ENCODE results near the gene CDCA8.

The CDCA8 gene

DNA sequence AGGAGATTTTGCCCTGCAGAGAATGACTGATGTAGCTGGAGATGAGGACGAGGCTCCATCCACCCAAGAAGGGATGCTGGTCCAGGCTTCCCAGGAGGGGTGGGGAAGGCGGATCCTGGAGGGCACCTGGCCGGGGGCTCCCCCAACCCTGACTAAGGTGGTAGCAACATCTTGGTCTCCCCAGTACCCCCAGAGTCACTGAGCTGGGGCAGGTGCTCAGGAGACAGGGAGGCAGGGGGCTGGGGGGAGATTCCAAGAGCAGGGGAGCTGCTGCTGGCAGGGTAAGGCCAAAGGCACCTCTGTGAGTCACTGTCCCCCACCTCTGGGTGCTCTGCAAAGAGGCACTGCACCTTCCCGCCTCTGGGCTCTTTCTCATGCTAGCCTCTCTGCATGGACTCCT lies 24.0 kb downstream of the CDCA8 start:
- no peak for DNase-seq (ENCODE audit: low read depth in 2 of 2)

DNA sequence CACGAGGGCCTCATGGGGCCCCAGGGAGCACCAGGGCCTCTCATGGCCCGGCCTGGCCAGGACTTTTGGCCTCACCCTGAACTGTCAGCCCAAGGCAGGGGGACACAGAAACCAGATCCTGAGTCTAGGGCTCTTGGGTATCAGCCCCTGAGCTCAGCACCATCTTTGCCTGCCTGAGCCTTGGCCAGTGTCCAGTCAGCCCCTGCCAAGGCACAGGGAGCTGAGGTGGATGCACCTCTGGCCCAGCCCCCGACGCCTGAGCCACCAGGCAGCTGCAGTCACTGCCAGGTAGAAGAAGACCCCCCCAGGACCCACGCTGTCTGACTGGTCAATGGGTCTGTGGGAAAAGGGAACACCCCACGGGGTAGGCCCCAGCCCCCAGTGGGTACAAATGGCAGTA lies 25.3 kb downstream of the CDCA8 start:
- DNase-seq (ENCODE audit: low read depth in 2 of 2): no peak

DNA sequence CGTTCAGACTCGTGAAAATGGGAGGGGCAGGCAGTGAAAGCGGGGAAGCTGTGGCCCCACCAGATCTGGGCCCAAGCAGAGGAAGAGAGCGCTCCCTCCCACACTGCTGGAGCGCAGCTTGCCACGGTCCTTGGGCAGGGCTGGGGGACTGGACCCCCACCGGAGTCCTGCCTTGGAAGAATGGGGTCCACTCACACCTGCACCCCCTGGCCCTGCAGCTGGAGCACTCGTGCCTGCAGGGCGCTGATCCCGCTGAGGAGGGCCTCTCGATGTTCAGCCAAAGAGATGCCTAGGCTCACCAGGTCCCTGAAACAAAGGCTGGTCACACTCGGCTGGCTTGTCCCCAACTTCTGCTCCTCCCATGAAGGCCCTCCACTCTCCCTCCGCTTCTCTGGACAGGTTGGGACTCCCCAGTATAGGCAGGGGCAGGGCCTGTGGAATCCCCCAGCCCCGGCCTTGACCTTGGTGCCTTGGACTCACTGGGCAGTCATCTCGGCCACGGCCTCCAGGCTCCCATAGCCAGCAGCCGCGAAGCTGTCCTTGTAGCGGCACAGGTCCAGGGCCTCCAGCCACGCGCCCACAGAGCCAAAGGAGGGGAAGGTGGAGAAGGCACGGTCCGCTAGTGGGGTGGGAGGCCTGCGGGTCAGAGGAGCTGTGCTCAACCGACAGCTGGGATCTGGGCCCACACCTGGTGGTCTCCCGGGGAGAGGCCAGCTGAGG lies 26.0 kb downstream of the CDCA8 start:
- DNase-seq (ENCODE audit: low read depth in 2 of 2): no peak

DNA sequence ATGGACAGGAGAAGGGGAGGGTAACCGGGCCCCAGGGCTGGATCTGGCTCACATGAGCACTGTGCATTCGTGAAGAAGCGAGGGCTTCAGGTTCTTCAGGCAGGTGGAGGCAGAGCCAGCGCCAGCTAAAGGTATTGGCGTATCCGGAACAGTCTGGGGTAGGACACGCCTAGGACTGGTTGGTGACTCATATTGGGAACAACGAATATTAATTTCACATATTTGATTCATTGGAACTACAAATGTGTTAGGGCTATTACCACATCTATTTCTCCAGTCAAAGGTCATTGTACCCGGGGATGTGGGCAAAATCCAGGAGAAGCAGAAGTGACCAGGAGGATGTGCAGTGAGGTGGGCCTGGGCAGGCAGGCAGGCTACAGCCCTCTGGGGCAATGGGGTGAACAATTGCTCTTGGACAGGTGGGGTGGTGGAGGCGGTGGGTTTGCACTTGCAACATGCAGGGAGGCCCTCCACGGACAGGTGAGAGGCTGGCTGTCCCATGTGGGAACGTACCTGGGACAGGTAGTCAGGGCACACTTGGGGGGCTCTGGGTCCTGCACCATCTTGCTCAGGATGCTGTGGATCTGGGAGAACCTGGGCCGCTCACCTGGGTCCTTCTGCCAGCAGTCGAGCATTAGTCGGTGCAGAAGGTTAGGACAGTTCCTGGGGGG lies 26.7 kb downstream of the CDCA8 start:
- DNase-seq (ENCODE audit: low read depth in 2 of 2): no peak

DNA sequence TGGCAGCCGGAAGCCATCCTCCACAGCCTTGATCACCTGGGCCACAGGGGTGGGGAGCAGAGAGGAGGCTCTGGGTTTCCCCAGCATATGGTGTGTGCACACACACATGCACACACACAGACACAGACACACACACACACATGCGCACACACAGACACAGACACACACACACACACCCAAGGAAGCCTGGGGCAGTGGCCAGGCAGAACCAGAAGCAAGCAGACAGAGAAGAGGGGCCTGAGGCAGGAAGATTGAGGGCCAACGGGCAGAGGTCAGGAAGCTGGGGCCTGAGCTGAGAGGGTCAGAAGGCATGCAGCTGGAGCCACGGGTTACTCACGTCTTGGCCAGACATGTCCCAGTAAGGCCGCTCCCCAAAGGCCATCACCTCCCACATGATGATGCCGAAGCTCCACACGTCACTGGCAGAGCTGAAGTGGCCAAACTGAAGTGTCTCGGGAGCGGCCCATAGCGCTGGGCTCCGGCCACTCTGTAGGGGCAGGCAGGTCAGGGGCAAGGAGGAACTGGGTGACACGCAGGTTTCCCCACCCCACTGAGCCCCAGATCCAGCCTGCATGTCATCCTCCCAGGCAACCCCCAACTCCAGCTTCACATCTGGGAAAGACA lies 27.4 kb downstream of the CDCA8 start:
- no peak for DNase-seq (ENCODE audit: low read depth in 2 of 2)

DNA sequence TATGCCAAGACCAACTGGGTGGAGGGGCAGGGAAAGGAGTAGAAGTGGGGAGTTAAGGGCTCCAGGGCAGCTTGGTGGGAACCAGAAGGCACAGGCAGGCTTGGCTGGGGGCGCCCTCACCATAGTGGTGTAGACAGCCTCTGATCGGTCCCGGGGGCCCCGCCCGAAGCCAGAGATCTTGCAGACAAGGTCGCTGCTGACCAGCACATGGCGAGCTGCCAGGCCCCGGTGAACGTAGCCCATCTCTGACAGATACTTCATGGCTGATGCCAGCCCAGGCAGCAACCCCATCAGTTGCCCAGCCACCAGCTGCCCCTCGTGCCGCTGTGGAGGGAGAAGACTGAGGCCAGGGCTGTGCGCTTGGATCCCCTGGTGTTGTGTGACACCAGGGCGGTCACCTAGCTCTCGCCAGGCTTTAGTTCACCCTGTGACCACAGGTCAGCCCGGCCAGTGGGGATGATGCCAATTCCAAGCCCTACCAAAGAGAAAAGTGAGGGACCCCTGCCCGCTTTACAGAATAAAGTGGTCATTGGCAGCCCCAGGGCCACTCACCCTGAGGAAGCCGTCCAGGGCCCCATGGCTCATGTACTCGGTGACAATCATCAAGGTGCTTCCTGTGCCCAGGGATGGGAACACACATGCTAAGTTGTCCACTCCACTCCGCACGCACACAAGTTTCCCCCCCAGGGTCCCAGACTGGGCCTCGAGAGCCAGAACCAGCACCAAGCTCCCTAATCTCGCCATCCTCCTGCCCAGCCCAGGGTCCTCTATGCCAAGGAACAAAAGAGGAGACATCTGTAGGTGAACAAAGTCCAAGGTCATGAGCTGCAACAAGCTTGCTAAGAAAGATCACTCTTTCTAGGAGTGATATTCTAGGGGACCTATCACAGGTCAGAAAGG lies 28.2 kb downstream of the CDCA8 start:
- no peak for DNase-seq (ENCODE audit: low read depth in 2 of 2)

DNA sequence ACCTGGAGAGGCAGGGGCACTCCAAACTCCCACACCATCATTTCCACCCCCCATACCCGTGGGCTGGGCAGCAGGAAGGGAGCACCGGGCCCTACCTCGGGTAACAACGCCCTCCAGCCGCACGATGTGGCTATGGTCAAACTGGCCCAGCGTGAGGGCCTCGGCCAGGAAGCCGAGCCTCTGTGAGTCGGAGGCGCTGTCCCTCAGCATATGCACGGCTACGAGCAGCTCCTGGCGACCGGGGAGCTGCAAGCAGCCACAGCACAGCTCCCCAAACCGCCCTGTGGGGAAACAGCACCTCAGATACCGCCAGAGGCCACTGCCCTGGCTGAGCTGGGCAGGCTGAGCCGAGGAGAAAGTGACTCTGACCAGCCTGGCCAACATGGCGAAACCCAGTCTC lies 29.2 kb downstream of the CDCA8 start:
- no peak for DNase-seq (ENCODE audit: low read depth in 2 of 2)

DNA sequence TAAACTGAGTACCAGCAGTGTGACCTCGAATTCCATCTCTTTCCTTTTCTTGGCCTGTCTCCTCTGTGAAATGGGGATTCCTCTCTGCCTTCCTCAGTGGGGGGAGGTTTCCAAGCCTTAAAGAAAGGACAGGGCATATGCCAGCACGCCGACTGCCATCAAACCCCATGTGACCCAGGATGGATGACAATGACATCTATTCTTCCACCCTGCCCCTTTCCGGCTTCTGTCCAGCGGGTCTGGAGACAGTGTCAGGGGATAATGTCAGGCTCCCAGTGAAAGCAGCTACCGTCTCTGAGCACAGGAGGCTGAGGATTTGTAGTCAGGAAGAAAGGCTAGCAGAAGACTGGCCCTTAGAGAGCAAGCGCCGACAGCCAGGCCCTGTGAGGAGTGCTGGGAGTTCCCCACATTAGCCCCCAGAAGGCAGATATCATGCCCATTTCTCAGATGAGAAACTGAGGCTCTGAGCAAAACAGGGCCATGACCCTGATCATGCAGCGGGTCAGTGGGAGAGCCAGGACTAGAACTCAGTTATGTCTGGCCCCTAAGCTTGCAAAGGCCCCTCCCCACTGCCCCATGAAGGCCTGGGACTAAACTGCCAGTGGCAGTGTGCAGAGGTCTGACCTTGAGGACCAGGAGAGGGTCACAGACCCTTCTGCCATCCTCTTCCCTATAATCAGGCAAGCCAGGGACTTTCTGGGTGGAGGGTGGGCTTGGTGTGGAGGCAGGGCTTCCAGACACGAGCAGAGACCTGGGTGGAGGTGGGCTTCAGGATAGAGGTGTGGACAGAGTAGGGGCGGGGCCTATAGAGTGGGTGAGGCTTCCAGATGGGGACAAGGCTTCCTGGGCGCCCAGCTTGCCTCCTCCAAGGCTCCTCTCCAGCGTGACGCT lies 30.1 kb downstream of the CDCA8 start:
- no peak for DNase-seq (ENCODE audit: low read depth in 2 of 2)

DNA sequence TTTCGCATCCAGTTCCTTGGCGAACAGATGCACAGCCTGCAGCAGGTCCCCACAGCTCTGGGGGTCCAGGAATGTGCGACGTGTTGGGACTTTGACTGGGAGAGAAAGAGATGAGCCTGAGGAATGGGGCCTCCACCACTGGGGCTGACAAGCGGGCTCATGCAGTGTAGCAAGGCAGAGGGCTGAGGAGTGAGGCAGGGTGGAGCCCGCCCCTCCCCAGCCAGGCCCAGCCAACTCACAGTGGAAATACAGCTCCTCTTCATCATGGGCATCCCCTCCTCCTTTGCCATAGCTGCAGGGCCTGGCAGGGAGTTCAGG lies 30.7 kb downstream of the CDCA8 start:
- no peak for DNase-seq (ENCODE audit: low read depth in 2 of 2)

DNA sequence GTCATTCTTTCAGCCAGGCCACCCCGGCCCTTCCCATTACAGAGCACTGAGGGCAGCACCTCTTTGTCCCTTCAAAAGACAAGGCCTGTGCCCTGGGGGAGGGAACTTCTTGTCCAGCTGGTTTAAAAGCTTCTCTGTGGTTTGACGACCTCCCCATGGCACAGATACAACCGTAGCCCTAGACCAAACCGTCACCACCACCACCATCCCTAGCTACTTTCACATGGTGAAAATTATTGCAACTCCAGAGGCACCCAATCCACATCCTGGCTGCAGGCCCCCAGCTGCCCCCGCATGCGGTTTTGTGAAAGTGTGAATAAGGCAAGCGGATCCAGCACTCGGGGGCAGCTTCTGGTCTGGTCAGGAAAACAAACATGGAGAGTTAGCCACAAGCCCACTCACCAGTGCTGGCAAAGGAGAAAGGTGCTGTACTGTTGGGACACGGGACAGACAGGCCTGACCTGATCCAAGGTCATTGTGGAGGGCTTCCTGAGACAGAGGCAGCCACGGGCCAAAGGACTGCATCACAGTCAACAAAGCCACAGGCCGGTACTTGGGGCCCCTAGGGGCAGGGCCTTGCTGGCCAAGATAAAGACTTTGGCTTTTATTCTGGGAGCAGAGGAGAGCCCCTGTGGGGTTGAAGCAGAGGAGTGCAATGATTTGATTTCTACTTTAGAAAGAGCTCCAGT lies 31.2 kb downstream of the CDCA8 start:
- DNase-seq (ENCODE audit: low read depth in 2 of 2): no peak

DNA sequence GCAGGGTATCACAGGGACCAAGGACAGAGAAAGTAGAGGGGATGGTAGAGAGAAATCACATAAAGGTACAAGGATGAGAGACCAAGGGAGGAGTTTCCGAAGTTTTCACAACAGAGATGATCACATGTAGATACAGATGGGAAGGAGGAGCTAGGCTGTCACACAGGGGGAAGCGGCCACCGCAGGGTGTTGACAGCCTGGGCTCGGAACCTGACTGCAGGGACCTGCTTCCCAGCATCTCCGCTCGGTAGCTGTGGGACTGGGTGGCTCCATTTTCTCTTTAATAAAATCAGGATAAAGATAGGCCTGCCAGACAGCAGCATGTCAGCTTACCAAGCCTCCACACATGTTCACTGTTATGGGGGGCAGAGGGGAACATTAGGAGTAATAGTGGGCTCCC lies 32.3 kb downstream of the CDCA8 start:
- no peak for DNase-seq (ENCODE audit: low read depth in 2 of 2)

DNA sequence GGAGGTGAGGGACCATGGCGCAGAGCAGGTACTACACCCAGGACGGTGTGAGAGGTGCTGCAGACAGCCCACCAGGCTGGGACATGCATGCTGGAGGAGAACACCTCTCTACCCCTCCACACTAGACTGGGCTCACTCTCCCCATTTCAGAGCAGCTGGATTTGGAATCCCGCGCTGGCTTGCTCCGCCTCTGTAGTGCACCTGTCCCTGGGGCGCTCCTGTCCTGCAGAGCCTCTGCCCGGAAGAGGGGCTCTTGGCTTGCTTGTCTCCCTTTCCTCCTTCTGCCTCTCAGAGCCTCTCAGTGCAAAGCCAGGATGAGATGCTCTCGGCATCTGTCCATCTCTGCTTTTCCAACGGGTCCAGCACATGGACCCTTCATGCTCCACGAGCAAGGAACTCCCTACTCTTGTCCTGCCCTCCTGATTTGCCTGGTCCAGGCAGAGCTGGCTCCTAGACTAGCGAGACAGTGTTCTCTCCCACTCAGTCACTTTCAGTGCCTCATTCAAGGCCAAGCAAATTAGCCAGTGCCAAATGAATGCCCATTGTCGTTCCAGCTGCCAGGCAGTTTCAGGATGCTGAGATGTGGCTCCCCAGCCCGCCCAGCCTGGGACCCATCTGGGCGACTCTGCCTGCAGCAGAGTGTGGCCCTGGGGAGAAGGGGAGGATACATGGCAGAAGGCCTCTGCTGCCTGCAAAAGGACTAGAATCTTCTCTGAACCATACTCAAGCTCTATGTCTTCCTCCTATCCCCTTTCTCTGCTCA lies 33.7 kb downstream of the CDCA8 start:
- DNase-seq (ENCODE audit: low read depth in 2 of 2): no peak

DNA sequence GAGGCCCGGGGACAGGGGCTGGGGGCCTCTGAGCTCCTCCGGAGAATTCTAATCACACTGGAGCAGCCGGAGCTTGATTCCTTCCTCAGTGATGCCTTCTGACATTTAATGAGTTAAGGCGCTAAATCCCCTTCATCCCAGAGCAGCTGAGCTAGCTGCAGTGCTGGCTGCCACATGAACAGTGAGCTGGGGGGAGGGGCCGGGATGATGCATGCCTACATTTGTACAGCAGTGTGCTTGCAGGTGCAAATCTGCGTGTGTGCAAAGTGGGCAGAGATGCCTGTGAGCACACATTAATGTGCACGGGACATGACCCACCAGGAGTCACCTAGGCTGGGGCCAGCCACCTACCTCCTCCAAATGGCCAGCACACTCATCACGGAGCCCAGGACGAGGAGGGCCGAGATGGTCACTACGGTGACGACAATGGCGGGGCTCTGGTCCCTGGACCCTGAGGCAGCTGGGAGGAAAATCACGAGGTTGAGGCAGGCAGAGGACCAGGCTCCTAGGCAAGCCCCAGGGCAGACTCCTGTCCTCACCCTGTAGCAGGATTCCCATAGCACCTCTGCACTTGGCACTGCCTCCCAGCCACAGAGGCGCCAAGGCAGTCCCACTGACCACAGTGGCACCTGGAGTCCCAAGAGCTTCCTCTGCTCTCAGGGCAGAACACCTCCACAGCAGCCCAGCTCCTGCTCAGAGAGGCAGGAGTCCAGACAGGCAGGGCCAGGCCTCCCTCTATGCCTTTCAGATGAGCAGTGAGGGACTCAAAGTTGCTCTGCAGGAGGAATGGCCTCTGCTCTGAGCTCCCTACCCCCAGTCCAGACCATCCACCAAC lies 34.7 kb downstream of the CDCA8 start:
- no peak for DNase-seq (ENCODE audit: low read depth in 2 of 2)

DNA sequence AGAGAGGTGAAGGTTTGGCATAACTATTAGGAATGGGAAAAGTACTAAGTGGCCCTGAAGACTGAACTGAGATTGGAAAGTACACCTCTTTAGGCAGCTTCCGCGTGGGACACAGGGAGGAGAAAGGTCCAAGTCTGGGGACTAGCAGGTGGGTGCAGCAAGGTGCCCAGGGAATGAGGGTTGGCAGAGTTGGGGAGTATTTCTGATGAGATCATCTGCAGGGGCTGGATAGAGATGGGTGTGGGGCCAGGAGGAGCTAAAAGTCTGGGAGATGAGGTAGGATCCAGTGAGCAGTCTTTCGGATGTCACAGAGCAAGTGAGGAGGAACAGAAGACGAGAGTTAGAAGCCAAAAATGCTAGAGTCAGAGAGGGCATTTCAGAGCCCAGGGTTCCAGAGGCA lies 36.1 kb downstream of the CDCA8 start:
- DNase-seq (ENCODE audit: low read depth in 2 of 2): no peak

DNA sequence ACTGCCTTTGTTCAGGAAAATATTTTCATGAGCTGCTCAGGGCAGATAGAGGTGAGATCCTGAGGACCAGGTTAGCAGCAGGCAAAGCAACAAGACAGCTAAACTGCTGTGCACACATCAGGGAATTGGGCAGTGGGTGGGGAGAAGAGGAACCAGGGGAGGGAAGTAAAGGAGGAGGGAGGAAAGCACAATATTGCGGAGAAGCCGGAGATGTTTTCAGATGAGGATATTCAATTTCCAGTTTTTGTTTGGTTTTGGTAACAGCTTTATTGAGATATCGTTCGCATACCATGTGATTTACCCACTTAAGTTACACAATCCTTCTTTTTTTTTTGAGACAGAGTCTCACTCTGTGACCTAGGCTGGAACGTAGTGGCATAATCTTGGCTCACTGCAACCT lies 38.1 kb downstream of the CDCA8 start:
- DNase-seq (ENCODE audit: low read depth in 2 of 2): no peak

DNA sequence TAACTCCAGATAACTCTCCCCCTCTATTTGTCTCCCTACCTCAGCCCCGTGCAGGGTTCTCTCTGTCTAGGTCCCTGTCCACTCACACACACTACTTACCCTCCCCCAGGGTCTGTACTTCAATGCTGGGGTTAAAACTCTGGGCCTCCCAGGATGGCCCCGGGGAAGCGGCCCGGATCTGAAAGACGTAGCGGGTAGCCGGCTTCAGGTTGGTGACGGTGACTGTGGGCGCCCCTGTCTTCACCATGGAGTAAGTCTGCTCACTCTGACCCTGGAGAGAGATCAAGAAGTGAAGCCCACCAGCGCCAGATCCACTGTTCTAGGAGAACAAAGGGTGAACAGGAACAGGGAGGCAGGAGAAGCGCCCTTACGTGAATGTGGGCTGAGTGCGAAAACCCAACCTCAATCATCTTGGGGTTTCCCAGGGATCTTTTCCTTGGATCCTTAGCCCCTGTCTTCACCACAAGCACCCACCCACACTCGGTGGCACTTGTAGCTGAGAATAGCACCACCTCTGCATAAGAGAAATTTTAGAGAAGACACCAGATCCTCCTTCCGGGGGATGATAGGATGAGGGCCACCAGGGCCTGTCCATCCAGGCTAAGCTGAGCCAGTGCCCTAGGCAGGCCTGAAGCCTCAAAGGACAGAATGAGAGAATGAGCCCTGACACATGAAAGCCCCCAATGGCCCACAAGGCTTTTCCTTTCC lies 39.1 kb downstream of the CDCA8 start:
- no peak for DNase-seq (ENCODE audit: low read depth in 2 of 2)

DNA sequence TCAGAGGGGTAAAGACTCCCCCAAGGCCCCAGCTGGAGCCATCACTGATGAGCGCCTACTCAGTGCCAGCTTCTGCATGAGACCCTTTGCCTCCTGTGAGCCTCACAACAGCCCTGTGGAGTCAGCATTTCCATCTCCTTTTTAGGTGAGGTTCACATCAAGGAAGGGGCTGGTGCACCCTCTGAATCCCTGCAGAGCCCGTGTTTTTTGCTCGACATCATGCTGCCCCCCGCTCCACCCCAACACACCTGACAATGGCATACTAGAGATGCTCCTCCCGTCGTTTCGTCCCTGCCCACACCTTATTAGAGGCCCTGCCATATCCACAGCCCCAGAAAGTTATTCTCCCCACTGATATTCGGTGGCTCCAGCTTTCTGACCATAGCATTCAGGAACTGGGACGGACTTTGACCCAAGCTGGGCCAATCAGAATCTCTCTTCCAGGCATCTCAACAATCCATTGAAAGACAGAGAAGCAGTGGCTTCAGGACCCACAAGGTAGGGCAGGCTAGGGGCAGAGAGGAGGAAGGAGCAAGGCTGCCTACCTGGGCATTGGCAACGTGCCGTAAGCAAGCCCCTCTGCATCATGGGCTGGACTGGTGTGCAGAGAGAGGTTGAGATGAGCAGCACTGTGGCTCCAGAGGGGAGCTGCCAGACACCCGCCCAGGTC lies 39.9 kb downstream of the CDCA8 start:
- DNase-seq (ENCODE audit: low read depth in 2 of 2): no peak

Data from stimulated activated CD4-positive, alpha-beta T cell treated with anti-CD3 and anti-CD28 coated beads, Interleukin-1b, Interleukin-23, amount 100 ng/mL, for 1 hour (primary cell).